Panc1 (cell line): ENCODE measurements around the gene OAT.

Experiments used
- POLR2AphosphoS5 ChIP-seq: IDR thresholded peaks from 2 replicates; pipeline ENCODE4 v1.6.1; 2012; ENCODE audit warnings: mild to moderate bottlenecking, low read depth, low read length, moderate library complexity
- TF ChIP-seq, protein P1 (sequence below): fragments of 450-650 bp; IDR thresholded peaks from 2 replicates; pipeline ENCODE4 v1.5.1; 2017; ENCODE audit warnings: mild to moderate bottlenecking
- TF ChIP-seq, protein P2 (sequence below), 2 experiments: IDR thresholded peaks; 2 replicates each; pipeline ENCODE4 v1.6.1; 2011 to 2012; ENCODE audit warnings: low read depth in 2 of 2, control low read depth in 1 of 2, low read length in 1 of 2, mild to moderate bottlenecking in 1 of 2, moderate library complexity in 1 of 2; ENCODE audit not compliant: insufficient read depth in 1 of 2

- no peak for TF ChIP-seq POLR2AphosphoS5
- TF ChIP-seq, protein P1, sequence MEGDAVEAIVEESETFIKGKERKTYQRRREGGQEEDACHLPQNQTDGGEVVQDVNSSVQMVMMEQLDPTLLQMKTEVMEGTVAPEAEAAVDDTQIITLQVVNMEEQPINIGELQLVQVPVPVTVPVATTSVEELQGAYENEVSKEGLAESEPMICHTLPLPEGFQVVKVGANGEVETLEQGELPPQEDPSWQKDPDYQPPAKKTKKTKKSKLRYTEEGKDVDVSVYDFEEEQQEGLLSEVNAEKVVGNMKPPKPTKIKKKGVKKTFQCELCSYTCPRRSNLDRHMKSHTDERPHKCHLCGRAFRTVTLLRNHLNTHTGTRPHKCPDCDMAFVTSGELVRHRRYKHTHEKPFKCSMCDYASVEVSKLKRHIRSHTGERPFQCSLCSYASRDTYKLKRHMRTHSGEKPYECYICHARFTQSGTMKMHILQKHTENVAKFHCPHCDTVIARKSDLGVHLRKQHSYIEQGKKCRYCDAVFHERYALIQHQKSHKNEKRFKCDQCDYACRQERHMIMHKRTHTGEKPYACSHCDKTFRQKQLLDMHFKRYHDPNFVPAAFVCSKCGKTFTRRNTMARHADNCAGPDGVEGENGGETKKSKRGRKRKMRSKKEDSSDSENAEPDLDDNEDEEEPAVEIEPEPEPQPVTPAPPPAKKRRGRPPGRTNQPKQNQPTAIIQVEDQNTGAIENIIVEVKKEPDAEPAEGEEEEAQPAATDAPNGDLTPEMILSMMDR: no peak
- TF ChIP-seq, protein P2, sequence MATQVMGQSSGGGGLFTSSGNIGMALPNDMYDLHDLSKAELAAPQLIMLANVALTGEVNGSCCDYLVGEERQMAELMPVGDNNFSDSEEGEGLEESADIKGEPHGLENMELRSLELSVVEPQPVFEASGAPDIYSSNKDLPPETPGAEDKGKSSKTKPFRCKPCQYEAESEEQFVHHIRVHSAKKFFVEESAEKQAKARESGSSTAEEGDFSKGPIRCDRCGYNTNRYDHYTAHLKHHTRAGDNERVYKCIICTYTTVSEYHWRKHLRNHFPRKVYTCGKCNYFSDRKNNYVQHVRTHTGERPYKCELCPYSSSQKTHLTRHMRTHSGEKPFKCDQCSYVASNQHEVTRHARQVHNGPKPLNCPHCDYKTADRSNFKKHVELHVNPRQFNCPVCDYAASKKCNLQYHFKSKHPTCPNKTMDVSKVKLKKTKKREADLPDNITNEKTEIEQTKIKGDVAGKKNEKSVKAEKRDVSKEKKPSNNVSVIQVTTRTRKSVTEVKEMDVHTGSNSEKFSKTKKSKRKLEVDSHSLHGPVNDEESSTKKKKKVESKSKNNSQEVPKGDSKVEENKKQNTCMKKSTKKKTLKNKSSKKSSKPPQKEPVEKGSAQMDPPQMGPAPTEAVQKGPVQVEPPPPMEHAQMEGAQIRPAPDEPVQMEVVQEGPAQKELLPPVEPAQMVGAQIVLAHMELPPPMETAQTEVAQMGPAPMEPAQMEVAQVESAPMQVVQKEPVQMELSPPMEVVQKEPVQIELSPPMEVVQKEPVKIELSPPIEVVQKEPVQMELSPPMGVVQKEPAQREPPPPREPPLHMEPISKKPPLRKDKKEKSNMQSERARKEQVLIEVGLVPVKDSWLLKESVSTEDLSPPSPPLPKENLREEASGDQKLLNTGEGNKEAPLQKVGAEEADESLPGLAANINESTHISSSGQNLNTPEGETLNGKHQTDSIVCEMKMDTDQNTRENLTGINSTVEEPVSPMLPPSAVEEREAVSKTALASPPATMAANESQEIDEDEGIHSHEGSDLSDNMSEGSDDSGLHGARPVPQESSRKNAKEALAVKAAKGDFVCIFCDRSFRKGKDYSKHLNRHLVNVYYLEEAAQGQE (IDR thresholded peaks at IDR 0.05; ENCODE audit: insufficient read depth in 1 of 2, low read depth in 2 of 2, low read length in 1 of 2): no peak
Measured at GRCh38 chr10:124460144-124460543, 41.4 kb upstream of the OAT start.
